GM21825 (cell line): Measurements from ENCODE around the gene MKRN2OS.
"Not testable (repeated sequence)": the region's sequence is repeated elsewhere in the genome, so short reads cannot be mapped to it uniquely, and the experiment has no call there.

Experiments
- ATAC-seq: cut with Tn5 transposase; IDR thresholded peaks from one replicate; pipeline ENCODE4 v1.9.1; 2021; ENCODE audit warnings: mild to moderate bottlenecking, moderate library complexity; ENCODE audit not compliant: unreplicated experiment

MKRN2OS gene

DNA sequence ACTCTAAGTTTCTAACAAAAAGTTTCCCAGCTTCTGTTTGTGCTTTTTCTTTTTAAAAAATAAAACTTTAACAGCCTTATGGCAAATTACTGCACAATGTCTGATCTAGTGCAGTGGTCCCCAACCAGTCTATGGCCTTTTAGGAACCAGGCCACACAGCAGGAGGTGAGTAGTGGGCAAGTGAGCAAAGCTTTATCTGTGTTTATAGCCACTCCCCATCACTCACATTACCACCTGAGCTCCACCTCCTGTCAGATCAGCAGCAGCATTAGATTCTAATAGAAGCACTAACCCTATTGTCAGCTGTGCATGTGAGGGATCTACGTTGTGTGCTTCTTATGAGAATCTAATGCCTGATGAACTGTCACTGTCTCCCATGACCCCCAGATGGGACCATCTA lies 17.2 kb upstream of the MKRN2OS start:
- no peak for ATAC-seq

DNA sequence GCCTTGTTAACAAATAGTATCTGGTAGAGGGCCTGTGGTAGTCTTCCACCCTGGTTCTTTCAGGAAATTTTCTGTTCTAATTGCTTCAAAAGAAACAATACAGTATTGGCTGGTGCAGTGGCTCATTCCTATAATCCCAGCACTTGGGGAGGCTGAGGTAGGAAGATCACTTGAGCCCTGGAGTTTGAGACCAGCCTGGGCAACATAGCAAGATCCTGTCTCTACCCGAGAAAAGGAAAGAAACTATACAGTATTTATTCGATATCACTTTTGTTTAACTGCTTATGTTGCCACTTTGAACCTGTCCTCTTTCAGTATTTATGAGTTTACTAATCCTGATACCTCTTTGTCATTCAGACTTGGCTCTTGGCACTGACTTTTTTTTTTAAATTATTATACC lies 16.1 kb upstream of the MKRN2OS start:
- no peak for ATAC-seq

DNA sequence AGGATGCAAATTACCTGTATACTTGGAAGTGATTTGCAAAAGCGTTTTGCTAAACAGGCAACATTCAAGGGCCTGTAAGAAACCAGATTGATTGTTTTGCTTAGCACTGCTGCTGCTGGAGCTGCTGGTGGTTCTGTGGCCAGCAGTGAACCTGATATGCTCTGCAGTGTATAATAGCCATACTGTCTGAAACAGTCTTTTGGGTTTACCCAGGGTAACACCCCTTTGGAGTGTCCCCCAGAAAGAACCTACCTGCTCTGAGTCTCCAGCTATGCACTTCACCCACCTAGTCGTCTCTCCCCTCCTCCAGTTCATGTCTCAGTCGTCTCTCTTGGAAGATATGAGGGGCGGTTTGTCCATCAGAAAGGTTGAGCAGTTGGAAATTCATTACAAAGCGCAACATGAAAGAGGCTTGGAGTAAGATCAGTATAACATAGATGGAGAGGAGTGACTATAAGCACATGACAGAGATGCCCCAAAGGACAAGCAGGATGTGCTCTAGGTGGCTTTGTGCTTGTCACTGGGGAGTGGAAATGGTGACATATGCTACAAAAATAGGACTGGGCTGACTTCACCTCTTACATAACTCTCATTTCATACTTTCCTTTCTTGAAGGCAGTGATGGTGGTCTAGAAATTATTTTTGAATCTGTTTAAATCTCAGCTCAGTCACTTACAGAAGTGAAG lies 15.3 kb upstream of the MKRN2OS start:
- ATAC-seq = peak; percentile 37

GRCh38 chr3:12559520-12559919 lies 14.2 kb upstream of the MKRN2OS start:
- ATAC-seq = no peak

DNA sequence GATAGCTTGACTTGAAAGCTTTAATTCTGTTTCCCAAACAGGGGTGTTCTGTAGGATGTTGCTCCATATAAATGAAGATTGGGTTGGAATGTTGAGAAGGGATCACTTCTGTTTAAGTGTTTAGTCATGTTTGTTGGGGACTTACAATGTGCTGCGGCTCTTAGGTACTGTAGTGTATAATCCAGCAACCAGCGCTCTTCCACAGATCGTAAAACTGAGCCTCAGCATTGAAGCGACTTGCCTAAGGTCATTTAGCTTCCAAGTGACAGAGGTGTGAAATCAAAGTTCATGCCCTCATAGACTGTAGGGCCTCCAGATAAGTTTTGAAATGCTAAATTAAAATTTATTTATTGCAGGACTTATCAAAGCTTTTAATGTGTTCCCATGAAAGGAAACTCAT lies 13.4 kb upstream of the MKRN2OS start:
- no peak for ATAC-seq

GRCh38 chr3:12557473-12558100 lies 12.3 kb upstream of the MKRN2OS start:
- no peak for ATAC-seq

- peak; percentile 82 for ATAC-seq
These were observed 11.6 kb upstream of the MKRN2OS start, which contains the start of gene MKRN2 for GRCh38 chr3:12556690-12557472. MKRN2 (plus strand) TSS chr3:12557087; CDS start chr3:12557151, 64 bp downstream.

DNA sequence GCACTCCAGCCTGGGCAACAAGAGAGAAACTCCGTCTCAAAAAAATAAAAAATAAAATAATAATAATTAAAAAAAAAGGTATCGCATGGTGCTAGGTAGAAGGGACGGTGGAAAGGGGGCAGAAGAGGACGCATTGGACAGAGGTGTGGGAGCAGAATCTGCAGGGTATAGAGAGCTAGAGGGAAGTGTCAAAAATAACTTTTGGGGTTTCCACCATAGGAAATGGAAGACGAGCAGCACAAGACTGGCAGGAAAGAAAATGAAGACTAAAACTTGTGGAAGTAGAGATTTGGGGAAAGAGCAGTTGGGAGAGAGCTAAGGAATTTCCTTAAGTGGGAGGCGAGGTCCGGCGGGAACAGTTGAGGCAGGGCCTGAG lies 11.0 kb upstream of the MKRN2OS start:
- ATAC-seq = no peak

DNA sequence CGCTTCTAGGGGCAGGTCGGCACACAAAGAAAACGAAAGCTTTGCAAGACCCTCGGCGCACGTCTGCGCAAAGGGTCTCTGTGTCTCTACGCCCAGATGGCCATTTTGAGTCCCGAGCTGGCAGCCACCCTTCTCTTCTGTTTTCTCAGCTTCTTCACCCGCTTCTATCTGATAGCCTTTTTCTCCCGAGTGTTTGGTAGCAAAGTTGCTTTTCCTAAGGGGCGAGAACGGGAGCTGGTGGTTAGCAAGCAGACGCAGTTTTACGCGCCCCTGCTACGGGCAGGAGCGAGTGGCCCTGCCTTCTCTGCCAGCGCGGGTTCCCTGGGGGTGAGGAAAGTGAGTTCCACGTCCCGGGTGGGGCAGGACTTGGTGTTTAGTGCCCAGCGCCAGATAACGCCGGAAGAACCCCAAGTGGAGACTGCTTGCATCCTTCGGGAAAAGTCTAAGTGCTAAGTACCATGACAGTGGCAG lies 8.7 kb upstream of the MKRN2OS start:
- no peak for ATAC-seq

DNA sequence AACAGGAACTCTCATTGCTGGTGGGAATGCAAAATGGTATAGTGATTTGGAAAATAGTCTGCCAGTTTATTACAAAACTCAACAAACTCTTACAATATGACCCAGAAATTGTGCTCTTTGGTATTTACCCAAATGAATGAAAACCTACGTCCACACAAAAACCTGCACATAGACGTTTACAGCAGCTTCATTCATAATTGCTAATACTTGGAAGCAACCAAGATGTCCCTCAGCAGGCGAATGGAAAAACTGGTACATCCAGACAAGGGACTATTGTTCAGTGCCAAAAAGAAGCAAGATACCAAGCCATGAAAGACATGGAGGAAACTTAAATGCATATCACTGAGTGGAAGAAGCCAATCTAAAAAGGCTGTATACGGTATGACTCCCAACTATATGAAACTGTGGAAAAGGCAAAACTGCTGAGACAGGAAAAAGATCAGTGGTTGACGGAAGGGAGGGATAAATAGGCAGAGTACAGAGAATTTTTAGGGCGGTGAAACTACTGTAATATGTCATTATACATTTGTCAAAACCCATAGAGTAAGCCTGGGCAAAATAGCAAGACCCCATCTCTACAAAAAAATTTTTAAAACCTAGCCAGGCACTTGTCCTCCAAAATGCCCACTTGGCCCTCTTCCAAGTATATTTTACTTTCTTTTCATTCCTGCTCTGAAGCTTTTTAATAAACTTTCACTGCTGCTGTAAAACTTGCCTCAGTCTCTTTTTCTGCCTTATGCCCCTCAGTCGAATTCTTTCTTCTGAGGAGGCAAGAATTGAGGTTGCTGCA lies 4.9 kb upstream of the MKRN2OS start:
- ATAC-seq = no peak

DNA sequence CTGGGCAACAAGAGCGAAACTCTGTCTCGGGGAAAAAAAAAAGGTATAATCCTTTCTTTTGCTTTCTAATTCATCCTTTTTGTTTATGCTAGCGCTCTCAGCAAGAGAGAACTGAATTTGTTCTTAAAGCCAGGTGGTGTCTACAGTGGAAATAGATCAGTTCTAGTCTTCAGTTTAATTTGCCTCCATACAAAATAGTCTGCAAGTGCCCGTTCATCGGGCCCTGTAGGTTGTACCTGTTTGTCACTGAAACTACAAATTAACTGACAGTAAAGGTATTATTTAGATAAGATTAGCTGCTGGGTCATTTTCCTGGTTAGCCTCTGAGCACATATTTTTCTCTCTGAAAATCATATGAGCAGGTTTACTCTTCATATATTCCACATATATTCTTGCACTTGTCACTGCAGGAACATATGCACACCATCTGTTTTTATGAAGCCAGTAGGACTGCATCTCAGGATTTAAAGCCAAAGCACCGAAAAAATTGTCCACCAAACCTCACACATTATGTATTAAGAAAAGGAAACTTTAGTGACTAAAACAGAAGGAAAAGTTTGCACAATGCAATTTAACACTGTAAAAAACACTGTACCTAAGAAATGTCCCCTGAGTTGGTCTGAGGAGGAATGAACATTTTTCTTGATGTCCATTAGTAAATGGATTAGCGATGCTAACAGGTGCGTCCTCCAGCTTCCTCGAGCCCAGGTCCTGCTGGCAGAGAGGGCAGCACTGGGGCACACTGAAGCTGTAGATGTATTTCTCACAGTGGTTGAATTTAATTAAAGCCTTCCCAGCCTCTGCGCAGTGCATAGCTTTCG lies 437 bp downstream of the MKRN2OS start:
- no peak for ATAC-seq

DNA sequence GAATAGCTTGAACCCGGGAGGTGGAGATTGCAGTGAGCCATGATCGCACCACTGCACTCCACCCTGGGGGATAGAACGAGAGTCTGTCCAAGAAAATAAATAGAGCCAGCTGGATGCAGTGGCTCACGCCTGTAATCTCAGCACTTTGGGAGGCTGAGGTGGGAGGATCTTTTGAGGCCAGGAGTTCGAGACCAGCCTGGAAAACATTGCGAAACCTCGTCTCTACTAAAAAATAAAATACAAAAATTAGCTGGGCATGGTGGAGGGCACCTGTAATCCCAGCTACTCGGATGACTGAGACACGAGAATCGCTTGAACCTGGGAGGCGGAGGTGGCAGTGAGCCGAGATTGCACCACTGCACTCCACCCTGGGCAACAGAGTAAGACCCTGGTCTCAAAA lies 1.8 kb downstream of the MKRN2OS start:
- ATAC-seq = not testable (repeated sequence)

- ATAC-seq = no peak
These were observed 3.7 kb downstream of the MKRN2OS start for GRCh38 chr3:12541625-12542024.

DNA sequence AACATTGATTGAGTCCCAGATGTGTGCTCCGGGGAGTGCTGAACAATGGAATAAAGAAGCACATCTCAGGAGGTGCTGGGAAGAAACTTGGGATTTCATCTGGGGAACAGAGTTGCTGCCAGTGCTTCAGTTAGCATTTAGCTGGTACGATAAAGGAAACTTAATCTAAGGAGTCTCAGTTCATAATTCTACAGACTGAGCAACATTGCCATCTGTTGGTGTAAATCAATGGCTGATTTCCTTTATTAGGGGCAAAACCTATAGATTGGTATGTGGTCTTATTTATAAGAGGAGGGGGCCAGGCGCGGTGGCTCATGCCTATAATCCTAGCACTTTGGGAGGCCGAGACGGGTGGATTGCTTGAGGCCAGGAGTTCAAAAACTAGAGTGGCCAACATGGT lies 8.9 kb downstream of the MKRN2OS start:
- no peak for ATAC-seq

- no peak for ATAC-seq
These were observed 13.1 kb downstream of the MKRN2OS start for GRCh38 chr3:12532182-12532581.

DNA sequence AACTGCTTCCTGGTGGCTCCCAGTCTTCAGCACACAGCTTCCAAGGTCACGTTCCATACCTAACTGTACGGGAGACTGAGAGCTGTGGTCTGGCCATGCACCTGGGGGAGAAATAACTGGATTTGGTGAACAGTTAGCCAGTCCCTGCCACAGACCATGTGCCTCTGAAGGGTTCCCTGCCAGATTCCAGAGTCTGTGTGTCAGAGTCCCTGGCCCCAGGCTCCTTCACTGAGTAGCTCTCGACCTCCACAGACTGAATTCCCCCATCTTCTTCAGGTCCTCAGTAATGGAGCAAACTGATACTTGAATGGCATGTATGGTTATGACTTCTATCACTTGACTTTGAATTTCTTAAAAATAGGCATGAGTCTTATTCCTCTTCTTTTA lies 17.5 kb downstream of the MKRN2OS start:
- no peak for ATAC-seq

DNA sequence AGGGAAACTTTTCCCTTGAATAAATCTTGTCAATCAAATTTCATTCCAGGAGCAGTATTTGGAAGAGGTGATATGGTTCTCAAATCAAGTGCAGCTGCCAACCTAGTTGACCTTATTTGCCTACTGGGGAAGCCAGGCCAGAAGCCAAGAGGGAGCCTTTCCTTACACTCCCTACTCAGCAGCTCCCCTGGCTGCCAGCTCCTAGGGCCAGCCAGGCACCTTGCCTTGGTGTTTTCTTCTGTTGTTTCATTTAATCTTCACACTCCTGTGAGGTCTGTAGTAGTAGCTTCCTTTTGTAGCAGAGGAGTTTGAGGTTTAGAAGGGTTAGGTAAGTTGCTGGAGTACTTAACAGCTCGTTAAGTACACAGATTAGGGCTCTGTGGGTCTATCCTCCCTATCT lies 22.6 kb downstream of the MKRN2OS start:
- ATAC-seq = no peak

GRCh38 chr3:12521010-12521409 lies 24.3 kb downstream of the MKRN2OS start:
- no peak for ATAC-seq

- no peak for ATAC-seq
These were observed 26.9 kb downstream of the MKRN2OS start for GRCh38 chr3:12518261-12519028.

- no peak for ATAC-seq
These were observed 28.4 kb downstream of the MKRN2OS start for GRCh38 chr3:12516873-12517272.
